PC-3 (cell line): Measurements from ENCODE around the gene PTGS2. TPM values are rescaled to one million over a fixed set of nuclear protein-coding genes. Genes with fewer than 3 reads are reported as not detected.

Source experiments
- ATAC-seq: fragments of 200-7000 bp; cut with Tn5 transposase; 2 replicates; pipeline ENCODE4 v1.9.1; 2020; ENCODE audit warnings: mild to moderate bottlenecking, moderate library complexity
- BruUV-seq: library from RNA; stranded (reverse); fragments of 400-500 nt; replicated peaks from 2 replicates; lab custom pipeline; 2021; lab: Mats Ljungman, UMichigan
- CTCF ChIA-PET: fragments of 300-600 bp; sonication (Branson Sonifier 250); formaldehyde crosslinking; loops from one replicate; lab custom pipeline; 2022; ENCODE audit warnings: antibody characterized with exemption; lab: Charles Lee
- POLR2A ChIA-PET: fragments of 300-600 bp; sonication (Branson Sonifier 250); formaldehyde crosslinking; loops from one replicate; lab custom pipeline; 2022; ENCODE audit warnings: antibody characterized with exemption; ENCODE audit not compliant: unreplicated experiment; lab: Charles Lee
- DNase-seq: peaks from one replicate; pipeline ENCODE4 v3.0.0-alpha.2; 2015
- H2AFZ ChIP-seq: fragments of 300-600 bp; sonication (generic); 2 replicates; pipeline ENCODE4 v1.6.0; 2016; ENCODE audit warnings: antibody characterized with exemption, low read length
- H3F3A ChIP-seq: fragments of 300-600 bp; sonication (generic); one replicate; pipeline ENCODE4 v1.6.0; 2017; ENCODE audit warnings: antibody characterized with exemption, low read length, control low read depth, mild to moderate bottlenecking; ENCODE audit not compliant: unreplicated experiment
- H3K27ac ChIP-seq: fragments of 300-600 bp; sonication (generic); 2 replicates; pipeline ENCODE4 v1.5.1; 2016; ENCODE audit warnings: mild to moderate bottlenecking, low read length
- H3K27me3 ChIP-seq: fragments of 300-600 bp; sonication (generic); 2 replicates; pipeline ENCODE4 v1.6.1; 2016; ENCODE audit warnings: low read length, mixed read lengths
- H3K36me3 ChIP-seq: fragments of 300-600 bp; sonication (generic); 2 replicates; pipeline ENCODE4 v1.6.1; 2016; ENCODE audit warnings: low read depth, mixed run types, low read length, mixed read lengths
- H3K4me1 ChIP-seq: fragments of 300-600 bp; sonication (generic); 2 replicates; pipeline ENCODE4 v1.5.1; 2016; ENCODE audit warnings: low read length; ENCODE audit not compliant: insufficient read depth
- H3K4me2 ChIP-seq: fragments of 300-600 bp; sonication (generic); 2 replicates; pipeline ENCODE4 v1.6.0; 2016; ENCODE audit warnings: low read length
- H3K4me3 ChIP-seq: fragments of 300-600 bp; sonication (generic); 2 replicates; pipeline ENCODE4 v1.5.1; 2016; ENCODE audit warnings: mild to moderate bottlenecking, low read length, mixed read lengths
- H3K79me2 ChIP-seq: fragments of 300-600 bp; sonication (generic); 2 replicates; pipeline ENCODE4 v1.6.1; 2017; ENCODE audit warnings: low read length, mixed read lengths
- H3K9ac ChIP-seq: fragments of 300-600 bp; sonication (generic); 2 replicates; pipeline ENCODE4 v1.6.0; 2016; ENCODE audit warnings: mild to moderate bottlenecking, low read length
- H3K9me2 ChIP-seq: fragments of 300-600 bp; sonication (generic); replicated peaks from 2 replicates; pipeline ENCODE4 v1.6.1; 2016; ENCODE audit warnings: mixed run types, low read length, mixed read lengths
- H3K9me3 ChIP-seq: fragments of 300-600 bp; sonication (generic); 2 replicates; pipeline ENCODE4 v1.6.1; 2016; ENCODE audit warnings: low read length, mixed read lengths
- H4K20me1 ChIP-seq: fragments of 300-600 bp; sonication (generic); 2 replicates; pipeline ENCODE4 v1.6.1; 2016; ENCODE audit warnings: low read length, mixed read lengths
- EZH2 ChIP-seq: fragments of 300-600 bp; sonication (generic); IDR thresholded peaks from one replicate; pipeline ENCODE4 v1.6.1; 2017; ENCODE audit warnings: antibody characterized with exemption, mild to moderate bottlenecking, low read length; ENCODE audit not compliant: unreplicated experiment
- EZH2phosphoT487 ChIP-seq: fragments of 300-600 bp; sonication (generic); IDR thresholded peaks from 2 replicates; pipeline ENCODE4 v1.6.1; 2018; ENCODE audit warnings: mild to moderate bottlenecking, antibody characterized with exemption, low read length, borderline replicate concordance
- intact Hi-C: fragments of 100-400 bp; cut with micrococcal nuclease; formaldehyde crosslinking; loops from 2 replicates; pipeline ENCODE4 v1.9.0; 2023
- total RNA-seq: library from RNA; depleted of rRNA; stranded (reverse); fragments of >200 nt; gene quantifications from 2 replicates; pipeline ENCODE4 v1.2.3, GENCODE V29; 2014
- TF ChIP-seq, protein P1 (sequence below): fragments of 300-600 bp; sonication (generic); conservative IDR thresholded peaks from 2 replicates; pipeline ENCODE4 v1.5.1; 2017; ENCODE audit warnings: antibody characterized with exemption, low read depth, mild to moderate bottlenecking, low read length

Gene PTGS2
- total RNA-seq, 1 experiment from 2014 or later: 7.9 TPM

DNA sequence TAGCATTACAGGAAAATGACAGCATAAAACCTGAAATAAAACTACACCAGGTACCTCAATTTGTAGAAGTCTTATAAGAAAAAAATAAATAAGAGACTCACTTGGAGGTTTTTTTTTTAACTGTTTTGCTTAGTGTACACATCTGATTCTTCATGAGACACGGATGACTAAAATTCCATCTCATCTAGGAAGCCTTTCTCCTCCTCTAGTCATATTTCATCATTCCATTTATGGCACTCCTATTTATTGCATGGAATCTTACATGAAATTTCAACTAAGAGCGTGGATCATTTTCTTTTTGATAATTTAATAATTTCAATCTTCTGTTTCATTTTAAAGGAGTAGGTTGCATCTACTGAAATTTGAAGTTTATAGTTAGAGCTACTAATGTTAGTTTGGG is 1.6 kb upstream of the PTGS2 start:
- intact Hi-C loops: loop anchor here (1.0 to 5.0 kb wide), 5 partner anchors 63 to 280 kb away; no protein-coding TSS in a partner anchor
- no peak overlapping the region for H3K4me2 ChIP-seq
- H3K4me3 ChIP-seq: no peak overlapping the region
- H3K36me3 ChIP-seq: no peaks in the 10 kb centered on the region
- H3F3A ChIP-seq: no peaks in the 10 kb centered on the region
- H3K79me2 ChIP-seq: no peaks in the 10 kb centered on the region
- H3K27ac ChIP-seq: no peak overlapping the region
- no peaks in the 10 kb centered on the region for H3K4me1 ChIP-seq
- no peaks in the 10 kb centered on the region for H3K9me3 ChIP-seq
- H3K9ac ChIP-seq: no peak overlapping the region
- no peaks in the 10 kb centered on the region for H4K20me1 ChIP-seq
- H3K9me2 ChIP-seq: no peaks in the 10 kb centered on the region
- H2AFZ ChIP-seq: no peak overlapping the region
- no peak for ATAC-seq
- TF ChIP-seq EZH2 (no peak), EZH2phosphoT487 (no peak)
- TF ChIP-seq, protein P1, sequence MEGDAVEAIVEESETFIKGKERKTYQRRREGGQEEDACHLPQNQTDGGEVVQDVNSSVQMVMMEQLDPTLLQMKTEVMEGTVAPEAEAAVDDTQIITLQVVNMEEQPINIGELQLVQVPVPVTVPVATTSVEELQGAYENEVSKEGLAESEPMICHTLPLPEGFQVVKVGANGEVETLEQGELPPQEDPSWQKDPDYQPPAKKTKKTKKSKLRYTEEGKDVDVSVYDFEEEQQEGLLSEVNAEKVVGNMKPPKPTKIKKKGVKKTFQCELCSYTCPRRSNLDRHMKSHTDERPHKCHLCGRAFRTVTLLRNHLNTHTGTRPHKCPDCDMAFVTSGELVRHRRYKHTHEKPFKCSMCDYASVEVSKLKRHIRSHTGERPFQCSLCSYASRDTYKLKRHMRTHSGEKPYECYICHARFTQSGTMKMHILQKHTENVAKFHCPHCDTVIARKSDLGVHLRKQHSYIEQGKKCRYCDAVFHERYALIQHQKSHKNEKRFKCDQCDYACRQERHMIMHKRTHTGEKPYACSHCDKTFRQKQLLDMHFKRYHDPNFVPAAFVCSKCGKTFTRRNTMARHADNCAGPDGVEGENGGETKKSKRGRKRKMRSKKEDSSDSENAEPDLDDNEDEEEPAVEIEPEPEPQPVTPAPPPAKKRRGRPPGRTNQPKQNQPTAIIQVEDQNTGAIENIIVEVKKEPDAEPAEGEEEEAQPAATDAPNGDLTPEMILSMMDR: no peak
- H3K27me3 ChIP-seq: no peaks in the 10 kb centered on the region
- DNase-seq: no peak
- ChIA-PET POLR2A (no interaction called here), CTCF (no interaction called here)
- BruUV-seq: no TSS peak

DNA sequence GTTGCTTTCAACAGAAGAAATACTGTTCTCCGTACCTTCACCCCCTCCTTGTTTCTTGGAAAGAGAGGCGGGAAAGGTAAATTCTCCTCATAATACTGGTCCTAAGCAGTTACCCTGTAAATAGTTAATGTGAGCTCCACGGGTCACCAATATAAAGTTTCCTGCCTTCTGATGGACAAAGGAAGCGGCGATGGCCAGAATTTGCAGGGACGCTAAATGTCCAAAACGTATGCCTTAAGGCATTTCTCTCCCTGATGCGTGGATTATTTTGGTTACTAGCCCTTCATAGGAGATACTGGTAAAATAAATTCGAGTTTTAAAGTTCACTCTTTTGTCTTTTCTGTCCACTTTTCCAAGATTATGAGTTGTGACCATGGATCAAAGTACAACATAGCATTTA is 898 bp upstream of the PTGS2 start:
- no TSS peak for BruUV-seq
- no peak overlapping the region for H3K9ac ChIP-seq
- H3K27ac ChIP-seq: no peak overlapping the region
- CTCF ChIA-PET: interaction anchor here (1.0 kb wide), 1 partner anchor 125 kb away, joined by 3 read pairs; no protein-coding TSS in a partner anchor
- H3K27me3 ChIP-seq: no peaks in the 10 kb centered on the region
- no peaks in the 10 kb centered on the region for H3K9me2 ChIP-seq
- no peak overlapping the region for H3K4me3 ChIP-seq
- no peaks in the 10 kb centered on the region for H4K20me1 ChIP-seq
- H3K36me3 ChIP-seq: no peaks in the 10 kb centered on the region
- DNase-seq (no peak), ATAC-seq (no peak)
- POLR2A ChIA-PET: interaction anchor here (0.6 kb wide), 1 partner anchor 138 kb away, joined by 4 read pairs; no protein-coding TSS in a partner anchor
- intact Hi-C loops: loop anchor here (5.0 kb wide), 1 partner anchor 279 kb away; no protein-coding TSS in a partner anchor
- no peak overlapping the region for H3K4me2 ChIP-seq
- H2AFZ ChIP-seq: no peak overlapping the region
- TF ChIP-seq EZH2phosphoT487: no peak
- no peak for TF ChIP-seq EZH2
- TF ChIP-seq, protein P1: no peak
- no peaks in the 10 kb centered on the region for H3K79me2 ChIP-seq
- no peaks in the 10 kb centered on the region for H3F3A ChIP-seq
- no peaks in the 10 kb centered on the region for H3K9me3 ChIP-seq
- no peaks in the 10 kb centered on the region for H3K4me1 ChIP-seq

DNA sequence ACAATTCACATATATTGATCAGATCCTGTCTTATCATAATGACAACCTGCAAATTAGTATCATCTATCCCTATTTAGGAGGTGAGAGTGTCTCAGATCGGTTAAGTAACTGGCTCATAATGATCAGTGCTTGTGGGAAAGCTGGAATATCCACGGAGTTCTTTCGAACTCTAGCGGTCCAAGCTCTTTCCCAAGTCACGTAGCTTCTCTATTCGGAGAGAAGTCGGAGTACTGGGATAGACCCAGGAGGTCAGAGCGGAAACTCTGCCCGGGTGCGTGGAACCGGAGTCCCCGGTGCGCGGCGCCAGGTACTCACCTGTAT is 339 bp downstream of the PTGS2 start:
- no peak for DNase-seq
- Histone ChIP-seq H3K36me3 (no peaks in the 10 kb centered on the region), H3K27me3 (no peaks in the 10 kb centered on the region), H3K9me2 (no peaks in the 10 kb centered on the region), H3K9ac (peak overlapping the region; percentile 48), H3K9me3 (no peaks in the 10 kb centered on the region), H3K4me1 (no peaks in the 10 kb centered on the region), H3K4me3 (peak overlapping the region; percentile 65), H4K20me1 (no peaks in the 10 kb centered on the region), H3K79me2 (no peaks in the 10 kb centered on the region), H2AFZ (peak overlapping the region; percentile 77), H3K4me2 (peak overlapping the region; percentile 78), H3K27ac (peak overlapping the region; percentile 14; the same call in 1 of the 2 replicates), H3F3A (no peaks in the 10 kb centered on the region)
- ChIA-PET POLR2A (no interaction called here), CTCF (no interaction called here)
- ATAC-seq: no peak; the same call in 1 of the 2 replicates
- BruUV-seq: no TSS peak
- no peak for TF ChIP-seq EZH2phosphoT487
- TF ChIP-seq, protein P1: no peak
- TF ChIP-seq EZH2: no peak
- intact Hi-C loops: loop anchor here (5.0 kb wide), 1 partner anchor 278 kb away; no protein-coding TSS in a partner anchor
